H1 (cell line): ENCODE data around the gene MKNK2. TPM values are rescaled to one million over a fixed set of nuclear protein-coding genes. Genes with fewer than 3 reads are reported as not detected.

Source experiments
- BCL11A ChIP-seq, 2 experiments: IDR thresholded peaks; one replicate each; pipeline ENCODE4 v1.6.1; 2011; ENCODE audit warnings: low read depth in 2 of 2, low read length in 2 of 2, mild to moderate bottlenecking in 2 of 2
- CHD7 ChIP-seq: fragments of 300-600 bp; sonication (generic); IDR thresholded peaks from 2 replicates; pipeline ENCODE4 v1.7.1; 2012; ENCODE audit warnings: low read length, moderate library complexity, mild to moderate bottlenecking, inconsistent platforms; ENCODE audit not compliant: insufficient replicate concordance
- CTBP2 ChIP-seq: IDR thresholded peaks from 2 replicates; pipeline ENCODE4 v1.7.0; 2011; ENCODE audit warnings: borderline replicate concordance, mild to moderate bottlenecking, moderate library complexity, mixed read lengths, low read length; ENCODE audit not compliant: insufficient read depth, insufficient read length
- NANOG ChIP-seq: IDR thresholded peaks from 2 replicates; pipeline ENCODE4 v1.6.1; 2011; ENCODE audit warnings: low read length, low read depth, mild to moderate bottlenecking, inconsistent platforms; ENCODE audit not compliant: insufficient read depth, poor library complexity, severe bottlenecking
- RBBP5 ChIP-seq: IDR thresholded peaks from 2 replicates; pipeline ENCODE4 v1.7.1; 2012; ENCODE audit warnings: low read depth, mild to moderate bottlenecking, inconsistent platforms, low read length, moderate library complexity, borderline replicate concordance
- RNF2 ChIP-seq: fragments of 200-900, 300-1000 bp; sonication (generic); IDR thresholded peaks from 2 replicates; pipeline ENCODE4 v1.7.1; 2016; ENCODE audit warnings: borderline replicate concordance, low read depth, mild to moderate bottlenecking, antibody characterized with exemption, low read length; ENCODE audit not compliant: poor library complexity, severe bottlenecking; ENCODE audit errors: missing control alignments
- SIX5 ChIP-seq: IDR thresholded peaks from 2 replicates; pipeline ENCODE4 v1.6.1; 2011; ENCODE audit warnings: mild to moderate bottlenecking, low read depth, low read length
- SP2 ChIP-seq: IDR thresholded peaks from 2 replicates; pipeline ENCODE4 v1.6.1; 2012; ENCODE audit warnings: mild to moderate bottlenecking, low read length, inconsistent platforms
- SUZ12 ChIP-seq: fragments of 200-600 bp; sonication (generic); IDR thresholded peaks from 2 replicates; pipeline ENCODE4 v1.6.1; 2012; ENCODE audit warnings: mild to moderate bottlenecking, inconsistent platforms, low read length, moderate library complexity, mixed read lengths
- polyA plus RNA-seq, 7 experiments: library from polyadenylated mRNA; depleted of rRNA in 3 of 7; stranded (reverse) in 5 of 7; unstranded in 2 of 7; fragments of >200 nt in 5 of 7; fragments of 200-250 nt in 2 of 7; gene quantifications; 1 replicate in 5 of 7; 2 replicates in 1 of 7; 4 replicates in 1 of 7; pipeline versions ENCODE4 v1.2.1 to v1.2.3, GENCODE V29; 2011 to 2013; ENCODE audit warnings: missing spikeins in 2 of 7, mixed read lengths in 2 of 7
- total RNA-seq: library from RNA; stranded (reverse); fragmentation: NEBNext Ultra II Directional; extraction: Animal tissue kit (Norgen Biotek cat#: 25700); gene quantifications from 2 replicates; pipeline ENCODE4 v1.2.1, GENCODE V29; 2021

The MKNK2 gene
- total and polyA plus RNA-seq, 2 of the 8 experiments (the other 6 are each of a cell fraction or from before 2014, with no cell fraction given), result 163 to 166 TPM

- TF ChIP-seq CHD7 (no peak), SIX5 (no peak), RBBP5 (no peak), RNF2 (no peak), SUZ12 (no peak), CTBP2 (no peak), SP2 (no peak), BCL11A (IDR thresholded peaks at IDR 0.05; ENCODE audit: low read depth in 2 of 2, low read length in 2 of 2) (no peak), NANOG (no peak)
Observed at GRCh38 chr19:2064788-2065524, 13.9 kb upstream of the MKNK2 start (continued).
